K562 (cell line): ENCODE data around the gene FCHSD1. TPM values are rescaled to one million over a fixed set of nuclear protein-coding genes. Genes with fewer than 3 reads are reported as not detected.
A peak's percentile ranks its signal among the peaks of the same experiment; 100 is the strongest.

Experiments used
- ATAC-seq: fragments of 200-7000 bp; cut with Tn5 transposase; 3 replicates; pipeline ENCODE4 v1.9.1; 2020; ENCODE audit warnings: moderate library complexity
- BruUV-seq: library from RNA; stranded (reverse); fragments of 400-500 nt; replicated peaks from 2 replicates; lab custom pipeline; 2021; lab: Mats Ljungman, UMichigan
- CTCF ChIA-PET: fragments of 300-600 bp; formaldehyde crosslinking; extraction: SDS; loops from one replicate; lab custom pipeline; 2021; ENCODE audit warnings: low intra/inter-chr PET ratio; lab: Yijun Ruan, JAX
- POLR2A ChIA-PET: fragments of 300-600, 350-650 bp; sonication (Branson Sonifier 250); formaldehyde crosslinking; extraction: SDS; loops from one replicate; lab custom pipeline; 2021; ENCODE audit warnings: antibody characterized with exemption, inconsistent platforms; lab: Yijun Ruan, JAX
- DNase-seq, 4 experiments: peaks; one replicate each; pipeline versions ENCODE4 v3.0.0 to v3.0.0-alpha.2; 2011 to 2018; ENCODE audit warnings: low spot score in 3 of 4, mixed read lengths in 3 of 4; ENCODE audit errors: extremely low read depth in 1 of 4
- FAIRE-seq: peaks from 2 replicates; lab custom pipeline; 2011; peaks lifted over from hg19 to GRCh38; lab: Jason Lieb, UNC
- H2AFZ ChIP-seq: 2 replicates; pipeline ENCODE4 v1.6.0; 2011; ENCODE audit warnings: low read depth, low read length, control low read depth, inconsistent platforms
- H3K27ac ChIP-seq: fragments of 200-600 bp; 3 replicates; pipeline ENCODE4 v1.8.0; 2011; ENCODE audit warnings: low read depth, mild to moderate bottlenecking, control low read depth, inconsistent platforms, low read length, moderate library complexity, mixed read lengths; ENCODE audit errors: extremely low read depth
- H3K27me3 ChIP-seq, 2 experiments: fragments of 300-600 bp in 1 of 2; 2 replicates in 1 of 2; 3 replicates in 1 of 2; pipeline versions ENCODE4 v1.6.0 to v1.8.0; 2011; ENCODE audit warnings: inconsistent platforms in 2 of 2, low read length in 2 of 2, mild to moderate bottlenecking in 1 of 2, mixed read lengths in 1 of 2, moderate library complexity in 1 of 2; ENCODE audit not compliant: control insufficient read depth in 2 of 2, insufficient read depth in 2 of 2
- H3K36me3 ChIP-seq: fragments of 300-600 bp; 3 replicates; pipeline ENCODE4 v1.8.0; 2011; ENCODE audit warnings: mild to moderate bottlenecking, low read length, inconsistent platforms; ENCODE audit not compliant: control insufficient read depth, insufficient read depth
- H3K4me1 ChIP-seq, 2 experiments: fragments of 200-600 bp in 1 of 2; replicated peaks in 1 of 2; 2 replicates in 1 of 2; 3 replicates in 1 of 2; pipeline versions ENCODE4 v1.5.1 to v1.8.0; 2011; ENCODE audit warnings: inconsistent platforms in 2 of 2, low read length in 2 of 2, mild to moderate bottlenecking in 1 of 2, mixed read lengths in 1 of 2, moderate library complexity in 1 of 2; ENCODE audit not compliant: control insufficient read depth in 2 of 2, insufficient read depth in 2 of 2
- H3K4me2 ChIP-seq: 2 replicates; pipeline ENCODE4 v1.6.1; 2011; ENCODE audit warnings: low read length, control low read depth, inconsistent platforms, mixed read lengths; ENCODE audit not compliant: insufficient read depth
- H3K4me3 ChIP-seq: fragments of 200-600 bp; sonication (generic), shearing (Covaris generic); 2 replicates; pipeline ENCODE4 v1.5.1; 2016; ENCODE audit warnings: control low read depth, inconsistent platforms
- H3K79me2 ChIP-seq: fragments of 200-600 bp; 3 replicates; pipeline ENCODE4 v1.8.0; 2011; ENCODE audit warnings: low read length, inconsistent platforms; ENCODE audit not compliant: control insufficient read depth, insufficient read depth
- H3K9ac ChIP-seq, 2 experiments: 2 replicates each; pipeline versions ENCODE4 v1.6.0 to v1.6.1; 2011; ENCODE audit warnings: low read depth in 2 of 2, low read length in 2 of 2, control low read depth in 1 of 2, inconsistent platforms in 1 of 2, mild to moderate bottlenecking in 1 of 2, mixed read lengths in 1 of 2; ENCODE audit not compliant: insufficient read depth in 1 of 2
- H3K9me1 ChIP-seq: one replicate; pipeline ENCODE4 v1.6.0; 2011; ENCODE audit warnings: inconsistent platforms, mild to moderate bottlenecking, low read length, moderate library complexity; ENCODE audit not compliant: control insufficient read depth, insufficient read depth
- H3K9me3 ChIP-seq: replicated peaks from 2 replicates; pipeline ENCODE4 v1.5.1; 2011; ENCODE audit warnings: low read depth, low read length, inconsistent platforms; ENCODE audit not compliant: control insufficient read depth, insufficient read depth
- H4K20me1 ChIP-seq: replicated peaks from 2 replicates; pipeline ENCODE4 v1.6.1; 2011; ENCODE audit warnings: low read length, inconsistent platforms, mixed read lengths; ENCODE audit not compliant: control insufficient read depth, insufficient read depth
- ARNT ChIP-seq, 2 experiments: fragments of 450-650 bp; IDR thresholded peaks; 2 replicates each; pipeline ENCODE4 v1.6.1; 2016; ENCODE audit warnings: mild to moderate bottlenecking in 1 of 2
- MECOM ChIP-seq: fragments of 250-450 bp; sonication (Bioruptor Pico); IDR thresholded peaks from 2 replicates; pipeline ENCODE4 v1.8.0; 2022; ENCODE audit warnings: inconsistent platforms
- NRF1 ChIP-seq, 2 experiments: fragments of 450-650 bp; IDR thresholded peaks in 1 of 2; conservative IDR thresholded peaks in 1 of 2; 2 replicates each; pipeline ENCODE4 v1.6.1; 2014; ENCODE audit warnings: mild to moderate bottlenecking in 2 of 2
- RBM25 ChIP-seq: fragments of 200-400 bp; formaldehyde crosslinking; IDR thresholded peaks from 2 replicates; pipeline ENCODE4 v1.6.1; 2018; ENCODE audit warnings: low read length, low read depth, moderate library complexity; ENCODE audit not compliant: severe bottlenecking
- WGBS: fragments of 100-300 bp; shearing (Covaris generic); methylation state at CpG from one replicate; pipeline ENCODE4 v1.1.6; 2016; ENCODE audit warnings: low coverage, mixed read lengths; ENCODE audit not compliant: insufficient coverage; ENCODE audit errors: missing lambda C conversion rate; 5-methylcytosine and 5-hydroxymethylcytosine counted together
- in situ Hi-C: fragments of 300-500 bp; cut with MboI; formaldehyde crosslinking; loops from 4 replicates; pipeline ENCODE4 v1.15.0; 2018; ENCODE audit warnings: inconsistent platforms, mixed read lengths
- intact Hi-C: fragments of 100-400 bp; cut with micrococcal nuclease; formaldehyde crosslinking; loops from 2 replicates; pipeline ENCODE4 v1.14.2; 2022
- polyA plus RNA-seq, 8 experiments: library from polyadenylated mRNA; depleted of rRNA in 4 of 8; stranded (reverse) in 5 of 8; unstranded in 3 of 8; fragments of >200 nt; fragmentation: Nextera tagmentation in 2 of 8; fragmentation: Illumina TruSeq in 1 of 8; extraction: Ambion mirVana in 2 of 8; extraction: Trizol in 1 of 8; gene quantifications; 2 replicates each; pipeline versions ENCODE4 v1.2.1 to v1.2.3, GENCODE V29; 2011 to 2014; ENCODE audit warnings: inconsistent platforms in 1 of 8, missing spikeins in 1 of 8
- total RNA-seq, 7 experiments: library from RNA; depleted of rRNA in 6 of 7; stranded (reverse); fragments of >200 nt in 6 of 7; fragmentation: Illumina TruSeq in 2 of 7; extraction: Trizol in 2 of 7; gene quantifications; 2 replicates each; pipeline versions ENCODE4 v1.2.1 to v1.2.3, GENCODE V29; 2011 to 2021; ENCODE audit warnings: low replicate concordance in 1 of 7
- TF ChIP-seq, protein P1 (sequence below), 3 experiments: IDR thresholded peaks in 2 of 3; conservative IDR thresholded peaks in 1 of 3; 2 replicates each; pipeline ENCODE4 v1.5.1; 2011 to 2012; ENCODE audit warnings: low read length in 3 of 3, mild to moderate bottlenecking in 3 of 3, control low read depth in 2 of 3, improper control_type of control experiment in 1 of 3, inconsistent platforms in 1 of 3, low read depth in 1 of 3, mixed read lengths in 1 of 3, moderate library complexity in 1 of 3; ENCODE audit not compliant: insufficient read depth in 2 of 3
- TF ChIP-seq, protein P2 (sequence below): IDR thresholded peaks from 3 replicates; pipeline ENCODE4 v1.6.1; 2011; ENCODE audit warnings: borderline replicate concordance, mild to moderate bottlenecking; ENCODE audit not compliant: insufficient read length, insufficient read depth

FCHSD1 gene
- total and polyA plus RNA-seq, 9 of the 15 experiments (the other 6 are each of a cell fraction or from before 2014, with no cell fraction given), result 0.35 to 37.5 (median 13.6) TPM

DNA sequence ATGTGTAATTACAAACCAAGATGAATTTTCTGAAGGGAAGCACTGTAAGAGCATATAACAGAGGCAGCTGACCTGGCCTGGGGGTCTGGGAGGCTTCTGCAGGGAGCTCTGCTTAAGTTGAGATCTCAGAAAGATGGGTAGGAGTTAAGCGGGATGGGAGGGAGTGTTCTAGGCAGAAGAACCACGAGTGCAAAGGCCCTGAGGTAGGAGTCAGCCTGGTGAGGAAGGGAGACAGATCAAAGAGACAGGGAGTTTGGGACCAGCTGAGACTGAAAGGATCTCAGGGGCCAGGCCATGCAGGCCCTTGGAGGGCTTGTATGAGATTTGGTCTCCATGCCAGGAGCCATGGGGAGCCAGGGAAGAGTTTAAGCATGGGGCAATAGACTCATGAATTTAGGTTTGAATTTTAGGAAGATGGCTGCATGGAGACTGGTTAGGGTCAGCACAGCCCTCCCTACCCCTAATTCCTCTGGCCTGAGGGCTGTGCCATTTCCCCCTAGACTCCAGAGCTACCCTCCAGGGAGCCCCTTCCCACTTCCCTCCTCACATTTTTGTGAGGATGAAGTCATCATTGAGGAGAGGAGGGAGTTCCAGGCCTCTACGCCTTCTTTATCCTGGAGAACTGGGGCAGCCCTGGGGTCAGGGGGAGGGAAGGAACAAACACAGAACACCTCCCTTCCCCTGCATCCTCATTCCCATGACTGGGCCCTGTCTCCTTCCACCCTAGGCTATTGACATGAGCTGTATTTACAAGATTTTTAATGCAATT, 35.6 kb upstream of the FCHSD1 start:
- intact Hi-C loops (no loop called here), in situ Hi-C loops (no loop called here)
- BruUV-seq, result no TSS peak
- DNase-seq (no peak), ATAC-seq (no peak), FAIRE-seq (no peak)
- Histone ChIP-seq H3K4me3 (no peak overlapping the region), H3K27ac (no peak overlapping the region), H4K20me1 (no peaks in the 10 kb centered on the region), H3K9me1 (peaks cover 3% of the 10 kb centered on the region), H3K27me3 (no peaks in the 10 kb centered on the region), H3K4me1 (peaks cover 40 to 57% of the 10 kb centered on the region in 2 experiments), H3K79me2 (peaks cover under 1% of the 10 kb centered on the region; the same call in 1 of the 3 replicates), H3K9me3 (no peaks in the 10 kb centered on the region), H2AFZ (peak overlapping the region; percentile 8; the same call in 1 of the 2 replicates), H3K4me2 (no peak overlapping the region), H3K9ac (no peak overlapping the region), H3K36me3 (no peaks in the 10 kb centered on the region)
- ChIA-PET CTCF (no interaction called here), POLR2A (interaction anchor here (0.6 to 0.8 kb wide), 3 partner anchors 20 to 135 kb away, joined by 3 to 5 read pairs (median 4); partner anchors contain the start of gene FCHSD1)
- TF ChIP-seq RBM25 (peak; percentile 11), ARNT (IDR thresholded peaks at IDR 0.05) (no peak)
- 53% methylated on average over 3 of the region's 3 CpGs for WGBS

DNA sequence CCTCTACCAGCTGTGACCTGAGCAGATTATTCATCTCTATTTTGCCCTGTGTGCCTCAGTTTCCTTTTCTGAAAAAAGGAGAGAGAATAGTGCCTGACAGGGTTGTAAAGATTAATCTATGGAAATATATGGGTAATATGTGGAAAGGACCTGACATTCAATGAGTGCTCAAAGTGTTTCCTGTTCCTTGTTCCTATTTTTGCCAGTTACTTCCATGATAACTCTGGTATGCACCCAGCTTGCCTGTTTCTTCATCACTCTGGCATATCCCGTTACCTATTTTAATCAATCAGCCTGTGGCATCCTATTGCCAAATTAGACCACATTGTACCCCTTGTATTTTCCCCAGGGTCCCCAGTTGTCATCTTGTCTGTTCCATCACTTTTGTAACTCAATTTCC, 34.4 kb upstream of the FCHSD1 start:
- H3K36me3 ChIP-seq, result no peaks in the 10 kb centered on the region
- peaks cover 46 to 56% of the 10 kb centered on the region in 2 experiments for H3K4me1 ChIP-seq
- H3K4me3 ChIP-seq, result no peak overlapping the region
- in situ Hi-C loops, result no loop called here
- no peak overlapping the region for H2AFZ ChIP-seq
- CTCF ChIA-PET, result no interaction called here
- ATAC-seq, result no peak
- no peaks in the 10 kb centered on the region for H4K20me1 ChIP-seq
- TF ChIP-seq, protein P1, sequence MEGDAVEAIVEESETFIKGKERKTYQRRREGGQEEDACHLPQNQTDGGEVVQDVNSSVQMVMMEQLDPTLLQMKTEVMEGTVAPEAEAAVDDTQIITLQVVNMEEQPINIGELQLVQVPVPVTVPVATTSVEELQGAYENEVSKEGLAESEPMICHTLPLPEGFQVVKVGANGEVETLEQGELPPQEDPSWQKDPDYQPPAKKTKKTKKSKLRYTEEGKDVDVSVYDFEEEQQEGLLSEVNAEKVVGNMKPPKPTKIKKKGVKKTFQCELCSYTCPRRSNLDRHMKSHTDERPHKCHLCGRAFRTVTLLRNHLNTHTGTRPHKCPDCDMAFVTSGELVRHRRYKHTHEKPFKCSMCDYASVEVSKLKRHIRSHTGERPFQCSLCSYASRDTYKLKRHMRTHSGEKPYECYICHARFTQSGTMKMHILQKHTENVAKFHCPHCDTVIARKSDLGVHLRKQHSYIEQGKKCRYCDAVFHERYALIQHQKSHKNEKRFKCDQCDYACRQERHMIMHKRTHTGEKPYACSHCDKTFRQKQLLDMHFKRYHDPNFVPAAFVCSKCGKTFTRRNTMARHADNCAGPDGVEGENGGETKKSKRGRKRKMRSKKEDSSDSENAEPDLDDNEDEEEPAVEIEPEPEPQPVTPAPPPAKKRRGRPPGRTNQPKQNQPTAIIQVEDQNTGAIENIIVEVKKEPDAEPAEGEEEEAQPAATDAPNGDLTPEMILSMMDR (IDR thresholded peaks at IDR 0.05 in 2 of 3, conservative IDR thresholded peaks at IDR 0.05 in 1 of 3; ENCODE audit: insufficient read depth in 2 of 3, low read depth in 1 of 3, low read length in 3 of 3), result no peak
- TF ChIP-seq MECOM (CRISPR knock-in tag) (no peak), NRF1 (conservative IDR thresholded peaks at IDR 0.05 in 1 of 2, IDR thresholded peaks at IDR 0.05 in 1 of 2) (no peak)
- TF ChIP-seq, protein P2, sequence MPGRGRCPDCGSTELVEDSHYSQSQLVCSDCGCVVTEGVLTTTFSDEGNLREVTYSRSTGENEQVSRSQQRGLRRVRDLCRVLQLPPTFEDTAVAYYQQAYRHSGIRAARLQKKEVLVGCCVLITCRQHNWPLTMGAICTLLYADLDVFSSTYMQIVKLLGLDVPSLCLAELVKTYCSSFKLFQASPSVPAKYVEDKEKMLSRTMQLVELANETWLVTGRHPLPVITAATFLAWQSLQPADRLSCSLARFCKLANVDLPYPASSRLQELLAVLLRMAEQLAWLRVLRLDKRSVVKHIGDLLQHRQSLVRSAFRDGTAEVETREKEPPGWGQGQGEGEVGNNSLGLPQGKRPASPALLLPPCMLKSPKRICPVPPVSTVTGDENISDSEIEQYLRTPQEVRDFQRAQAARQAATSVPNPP, result no peak
- TF ChIP-seq, all 486 proteins: peak for 0
- Histone ChIP-seq H3K79me2 (peaks cover 12% of the 10 kb centered on the region; the same call in 1 of the 3 replicates), H3K9me1 (peaks cover 3% of the 10 kb centered on the region), H3K27me3 (no peaks in the 10 kb centered on the region), H3K4me2 (no peak overlapping the region), H3K9me3 (no peaks in the 10 kb centered on the region), H3K9ac (no peak overlapping the region), H3K27ac (no peak overlapping the region)
- no peak for FAIRE-seq
- 92% methylated on average over 1 of the region's 1 CpG for WGBS
- intact Hi-C loops, result no loop called here
- no peak for DNase-seq
- POLR2A ChIA-PET, result interaction anchor here (0.7 kb wide), 1 partner anchor 10 kb away, joined by 3 read pairs; no protein-coding TSS in a partner anchor
- no TSS peak for BruUV-seq
